Activated CD8-positive, alpha-beta memory T cell treated with anti-CD3 and anti-CD28 coated beads, Interleukin-2, amount 50 U/mL, for 4 hours (primary cell): ENCODE data around the gene IL36G.

Source experiments
- DNase-seq: peaks from one replicate; pipeline ENCODE4 v3.0.0-alpha.2; 2020

The IL36G gene

GRCh38 chr2:112973156-112973555 is 4.7 kb upstream of the IL36G start:
- DNase-seq = no peak

- no peak for DNase-seq
Observed at GRCh38 chr2:112979731-112980130, 1.9 kb downstream of the IL36G start.

DNA sequence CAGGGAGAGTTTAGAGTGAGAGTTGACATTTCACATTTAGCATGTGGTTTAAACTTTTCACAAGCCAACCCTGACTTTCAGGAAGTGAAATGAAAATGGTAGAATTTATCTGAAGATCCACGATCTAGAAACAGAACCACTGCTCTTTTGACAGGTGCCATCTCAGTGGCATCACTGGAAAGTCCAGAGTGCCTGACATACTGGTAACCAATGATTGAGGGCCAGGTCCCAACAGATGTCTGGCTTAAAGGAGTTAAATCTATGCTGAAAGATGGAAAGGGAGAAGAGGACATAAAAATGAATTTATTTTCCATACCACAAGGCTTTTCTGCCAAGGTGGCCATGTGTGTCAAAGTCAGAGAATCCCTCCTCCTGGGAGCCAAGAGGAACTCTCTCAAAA is 2.7 kb downstream of the IL36G start:
- no peak for DNase-seq

GRCh38 chr2:112985090-112985489 is 7.3 kb downstream of the IL36G start:
- peak; percentile 26 for DNase-seq

GRCh38 chr2:112989611-112990010 is 11.8 kb downstream of the IL36G start:
- DNase-seq = no peak

DNA sequence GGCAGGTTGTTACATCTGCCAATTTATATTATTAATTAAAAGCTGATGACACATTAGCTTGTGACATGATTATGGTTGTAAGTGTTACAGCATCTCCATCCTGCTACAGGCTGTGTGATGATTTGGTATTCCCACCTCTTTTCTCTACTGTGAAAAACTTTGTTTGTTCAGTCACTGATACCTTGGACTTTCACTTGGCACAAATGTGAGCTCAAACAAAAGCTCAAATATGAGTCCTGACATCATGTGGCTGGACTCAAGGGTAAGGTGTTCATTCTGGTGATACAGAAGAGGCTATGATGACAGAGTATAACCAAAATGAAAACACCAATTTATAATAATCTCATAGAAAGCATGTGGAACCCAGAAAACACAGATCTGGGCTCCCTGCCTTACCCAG is 16.0 kb downstream of the IL36G start:
- no peak for DNase-seq

DNA sequence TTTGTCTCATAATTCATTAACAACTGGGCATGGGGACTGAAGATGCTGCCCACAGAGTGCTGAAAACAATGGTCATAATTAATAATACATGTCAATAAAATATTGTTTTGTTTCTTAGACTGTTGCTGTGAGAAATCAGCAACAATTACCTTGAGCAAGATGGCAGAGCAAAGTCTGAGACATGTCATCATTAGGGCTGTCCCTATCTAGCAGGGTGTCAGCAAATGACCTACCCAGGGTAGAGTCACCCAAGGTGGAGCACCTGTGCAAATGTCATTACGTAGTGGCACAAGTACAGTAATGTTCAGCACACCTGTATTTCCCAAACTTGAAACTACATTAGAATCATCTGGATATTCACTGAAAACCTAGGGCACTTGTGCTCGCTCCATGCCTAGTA is 16.8 kb downstream of the IL36G start:
- DNase-seq = no peak

GRCh38 chr2:112995346-112995920 is 17.6 kb downstream of the IL36G start:
- peak; percentile 21 for DNase-seq

DNA sequence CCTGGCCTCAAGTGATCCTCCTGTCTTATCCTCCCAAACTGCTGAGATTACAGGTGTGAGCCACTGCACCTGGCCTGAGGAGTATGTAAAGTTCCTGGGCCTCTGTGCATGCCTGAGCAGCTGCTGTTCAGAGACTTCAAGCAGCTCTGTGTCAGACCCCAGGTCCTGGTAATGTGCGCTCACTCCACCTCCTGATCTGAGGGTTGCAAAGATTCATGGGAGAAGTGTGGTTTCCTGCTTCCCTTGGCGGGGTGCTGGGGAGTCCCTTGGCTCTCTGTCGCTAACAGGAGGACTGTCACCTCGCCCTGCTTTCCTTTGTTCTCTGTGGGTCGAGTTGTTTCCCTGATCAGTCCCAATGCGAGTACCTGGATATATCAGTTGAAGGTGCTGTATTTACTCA is 18.8 kb downstream of the IL36G start:
- peak; percentile 59 for DNase-seq

DNA sequence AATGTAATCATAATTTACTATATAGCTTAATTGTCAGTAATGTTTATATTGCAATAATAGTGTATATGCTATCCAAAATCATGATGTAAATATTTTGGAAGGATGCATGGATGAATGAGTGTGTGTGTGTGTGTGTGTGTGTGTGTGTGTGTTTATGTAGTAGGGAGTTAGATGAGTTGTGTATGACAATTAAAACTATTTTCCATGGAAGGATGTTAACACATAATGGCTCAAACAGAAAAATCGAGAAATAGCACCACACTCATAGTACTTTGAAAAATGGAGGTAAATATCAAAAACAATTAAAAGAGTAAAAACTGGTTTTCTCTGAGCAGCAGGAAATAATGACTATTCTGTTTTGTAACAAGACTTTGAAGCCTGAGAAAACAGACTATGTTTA is 19.3 kb downstream of the IL36G start:
- no peak for DNase-seq

DNA sequence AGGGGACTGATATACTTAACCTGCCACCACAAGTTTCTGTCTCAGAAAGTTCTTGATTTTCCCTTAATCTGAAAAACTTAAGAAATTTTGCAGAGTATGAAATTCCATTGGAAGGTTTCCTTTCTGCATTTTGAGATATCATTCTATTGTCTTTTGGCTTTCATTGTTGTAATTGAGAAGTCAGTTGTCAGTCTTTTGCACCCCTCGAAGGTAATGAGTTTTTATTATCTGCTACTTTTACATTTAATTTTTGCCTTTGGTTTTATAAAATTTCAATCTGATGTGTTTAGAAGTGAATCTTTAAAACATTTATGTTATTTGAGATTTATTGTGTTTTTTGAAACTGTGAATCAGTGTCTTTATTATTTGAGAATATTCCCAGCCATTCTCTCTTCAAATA is 22.6 kb downstream of the IL36G start:
- no peak for DNase-seq

DNA sequence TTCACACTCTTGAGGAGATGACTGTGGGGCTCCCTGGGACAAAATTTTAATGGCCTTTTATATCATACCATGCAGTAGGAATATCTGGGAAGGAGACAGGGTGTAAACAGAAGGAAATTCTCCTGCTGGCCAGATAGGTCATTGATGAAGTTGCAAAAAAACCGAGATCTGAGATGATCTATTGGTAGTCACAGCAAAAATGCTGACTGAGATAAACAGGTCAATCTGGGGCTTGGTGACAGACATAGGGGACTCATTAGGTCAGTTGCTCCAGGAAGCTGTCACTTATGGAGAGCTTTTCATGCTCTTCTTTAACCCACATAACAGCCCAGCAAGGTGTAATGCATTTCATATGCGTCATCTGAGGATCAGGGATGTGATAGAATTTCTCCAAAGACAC is 24.9 kb downstream of the IL36G start:
- DNase-seq = no peak

GRCh38 chr2:113005030-113005509 is 27.3 kb downstream of the IL36G start, which contains the start of gene IL36A:
IL36A (plus strand) TSS chr2:113005459; CDS start chr2:113005872, 413 bp downstream.
- DNase-seq = no peak

- no peak for DNase-seq
Observed at GRCh38 chr2:113007250-113007649, 29.4 kb downstream of the IL36G start.

- no peak for DNase-seq
Observed at GRCh38 chr2:113009622-113010021, 31.8 kb downstream of the IL36G start.

DNA sequence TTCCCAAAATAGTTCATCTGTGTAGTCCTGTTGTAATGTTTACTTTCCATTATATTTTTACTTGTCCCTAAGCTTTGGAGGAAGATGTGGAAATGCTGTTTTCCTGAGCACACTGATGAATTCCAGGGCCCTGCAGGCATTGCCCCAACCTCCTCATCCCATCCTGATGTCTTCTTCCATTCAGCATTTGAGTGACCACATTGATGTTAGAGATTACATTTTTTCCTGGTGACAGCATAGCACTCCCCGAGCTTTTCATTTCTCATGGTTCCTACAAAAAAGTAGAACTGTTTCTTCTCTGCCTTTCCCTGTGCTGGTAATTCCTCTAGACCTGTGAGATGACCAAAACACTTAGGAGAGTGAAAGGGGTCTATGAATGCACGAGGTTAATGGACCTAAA is 32.3 kb downstream of the IL36G start:
- DNase-seq = no peak

DNA sequence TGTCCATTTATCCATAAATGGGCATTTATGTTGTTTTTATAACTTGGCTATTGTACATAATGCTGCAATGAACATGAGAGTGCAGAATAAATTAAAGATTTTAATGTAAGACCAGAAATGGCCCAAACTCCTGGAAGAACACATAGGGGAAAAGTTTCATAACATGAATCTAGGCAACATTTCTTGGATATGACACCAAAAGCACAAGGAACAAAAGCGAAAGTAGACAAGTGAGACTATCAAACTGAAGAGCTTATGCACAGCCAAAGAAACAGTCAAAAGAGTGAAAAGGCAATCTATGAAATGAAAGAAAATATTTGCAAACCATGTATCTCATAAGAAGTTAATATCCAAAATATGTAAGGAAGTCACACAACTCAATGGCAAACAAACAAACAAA is 33.3 kb downstream of the IL36G start:
- DNase-seq = no peak

DNA sequence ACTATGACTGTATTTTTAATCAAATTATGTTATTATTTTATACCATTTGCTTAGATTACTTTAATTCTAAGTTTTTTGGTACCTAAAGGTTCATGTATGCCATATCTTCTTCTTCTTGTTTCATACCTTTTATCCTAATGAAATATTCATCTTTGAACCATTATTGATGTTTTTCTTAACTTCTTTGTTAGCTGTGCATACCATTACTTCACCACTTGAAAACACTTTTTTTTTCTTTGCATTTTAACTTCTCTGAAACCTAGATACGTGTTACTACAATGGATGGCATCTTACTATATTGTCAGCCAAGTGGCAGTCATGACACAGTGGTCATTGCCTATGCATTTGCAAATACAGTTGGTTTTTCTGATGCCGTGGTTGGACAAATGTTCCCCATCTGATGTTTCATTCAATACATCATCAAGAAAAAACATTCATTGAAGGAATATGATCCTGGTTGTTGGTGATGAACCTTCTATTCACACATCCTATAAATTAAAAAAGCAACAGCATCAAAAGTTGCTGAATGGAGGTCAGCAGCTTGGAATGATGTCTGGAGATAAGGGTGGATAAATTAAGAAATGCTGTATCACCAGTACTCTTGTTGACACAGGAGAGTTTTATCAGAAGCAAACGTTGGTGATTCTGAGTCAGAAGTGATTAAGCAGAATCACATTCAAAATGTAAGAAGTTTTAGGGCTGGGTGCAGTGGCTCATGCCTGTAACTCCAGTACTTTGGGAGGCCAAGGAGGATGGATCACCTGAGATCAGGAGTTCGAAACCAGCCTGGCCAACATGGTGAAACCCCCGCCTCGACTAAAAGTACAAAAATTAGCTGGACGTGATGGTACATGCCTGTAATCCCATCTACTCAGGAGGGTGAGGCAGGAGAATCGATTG is 34.9 kb downstream of the IL36G start:
- DNase-seq = no peak

DNA sequence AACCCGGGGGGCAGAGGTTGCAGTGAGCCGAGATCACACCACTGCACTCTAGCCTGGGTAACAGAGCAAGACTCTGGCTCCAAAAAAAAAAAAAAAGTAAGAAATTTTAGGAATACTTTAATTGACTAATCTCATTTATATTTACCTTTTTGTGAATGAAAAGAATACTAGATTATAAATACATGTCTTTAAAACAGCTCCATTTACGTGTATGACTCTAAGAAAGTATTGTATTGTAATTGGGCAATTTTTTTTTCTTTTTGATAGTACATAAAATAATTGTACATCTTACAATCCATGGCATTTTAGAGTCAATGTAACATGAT is 35.5 kb downstream of the IL36G start:
- DNase-seq = no peak

DNA sequence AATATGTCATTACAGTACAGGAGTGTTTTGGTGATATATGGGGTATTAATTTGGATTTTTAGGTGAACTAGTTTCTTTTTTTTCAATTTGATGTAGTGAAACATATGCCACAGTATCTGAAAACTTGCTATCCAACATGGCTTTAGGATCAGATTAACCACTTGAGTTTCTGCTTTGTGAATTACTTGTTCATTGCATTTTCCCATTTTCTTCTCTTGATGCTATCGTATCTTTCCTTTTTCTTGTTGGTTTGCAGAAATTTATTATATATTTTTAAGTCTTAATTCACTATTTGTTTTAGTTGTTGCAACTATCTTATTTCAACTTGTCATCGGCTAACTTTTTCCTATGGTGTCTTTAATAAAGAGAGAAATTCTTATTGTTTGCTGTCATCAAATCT is 36.3 kb downstream of the IL36G start:
- no peak for DNase-seq

DNA sequence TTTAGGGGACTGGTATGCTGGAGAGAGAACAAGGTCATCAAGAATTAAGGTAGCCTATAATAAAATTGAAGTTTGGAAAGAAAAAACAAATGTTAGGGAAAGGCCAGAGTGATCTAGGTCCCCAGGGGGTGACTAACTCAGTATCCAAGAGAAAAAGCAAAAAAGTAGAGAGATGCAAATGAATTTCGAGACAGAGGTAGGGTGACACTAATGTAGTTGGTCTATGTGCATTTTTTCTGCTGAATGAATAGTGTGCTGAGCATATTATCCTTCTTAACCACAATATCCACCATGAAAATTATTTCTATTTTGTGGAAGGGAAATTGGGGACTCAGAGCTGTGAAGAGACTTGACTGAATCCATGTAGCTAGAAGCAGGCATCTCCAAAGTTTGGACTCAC is 37.2 kb downstream of the IL36G start:
- DNase-seq = no peak

DNA sequence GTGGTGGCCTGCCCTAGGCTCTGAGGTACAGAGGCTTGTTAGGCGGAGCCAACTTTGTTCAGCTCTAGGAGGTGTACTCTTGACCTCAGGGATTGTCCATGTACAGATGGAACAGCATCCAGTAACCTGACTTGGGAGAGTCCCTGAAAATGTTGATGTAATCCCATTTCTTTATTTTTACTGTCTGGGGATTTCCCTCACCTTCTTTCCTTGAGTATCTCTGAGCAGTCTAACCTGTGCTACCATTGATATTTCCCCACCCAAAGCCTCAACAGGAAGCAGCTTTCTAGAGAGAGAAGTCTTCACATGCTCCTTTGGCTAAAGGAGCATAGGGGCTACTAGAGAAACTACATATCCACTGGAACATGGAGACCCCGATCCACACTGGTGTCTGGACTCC is 37.8 kb downstream of the IL36G start:
- DNase-seq = no peak

- no peak for DNase-seq
Observed at GRCh38 chr2:113018509-113018908, 40.7 kb downstream of the IL36G start.

GRCh38 chr2:113021312-113021711 is 43.5 kb downstream of the IL36G start:
- no peak for DNase-seq

DNA sequence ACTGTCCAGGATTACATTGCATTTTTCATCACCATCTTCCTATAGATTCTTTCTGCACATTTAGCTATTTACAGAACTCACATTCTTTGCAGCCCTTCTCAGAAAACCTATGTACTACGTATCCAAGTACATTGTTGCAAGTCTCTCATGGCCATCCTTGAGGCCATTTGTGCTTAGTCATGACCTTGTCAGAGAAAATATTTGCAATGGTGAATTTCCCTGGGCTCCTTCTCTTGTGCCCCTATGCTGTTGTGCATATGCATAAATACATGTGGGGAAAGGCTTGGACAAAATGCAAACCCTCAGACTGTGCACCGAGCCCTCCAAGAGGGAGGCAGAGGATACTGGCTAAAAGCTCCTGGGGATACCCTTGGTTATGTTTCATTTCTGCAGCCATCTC is 47.0 kb downstream of the IL36G start:
- DNase-seq = no peak
